PC-9 (cell line): Measurements from ENCODE around the gene MITF. TPM values are rescaled to one million over a fixed set of nuclear protein-coding genes. Genes with fewer than 3 reads are reported as not detected.

Experiments used
- BruUV-seq: library from RNA; stranded (reverse); fragments of 400-500 nt; replicated peaks from 2 replicates; lab custom pipeline; 2021; lab: Mats Ljungman, UMichigan
- CTCF ChIA-PET: fragments of 300-600 bp; sonication (Branson Sonifier 250); formaldehyde crosslinking; loops from one replicate; lab custom pipeline; 2022; ENCODE audit warnings: antibody characterized with exemption; lab: Charles Lee
- POLR2A ChIA-PET: fragments of 300-600 bp; sonication (Branson Sonifier 250); formaldehyde crosslinking; loops from one replicate; lab custom pipeline; 2022; ENCODE audit warnings: antibody characterized with exemption; ENCODE audit not compliant: unreplicated experiment; lab: Charles Lee
- DNase-seq, 2 experiments: peaks; one replicate each; pipeline versions ENCODE4 v3.0.0 to v3.0.0-alpha.2; 2015 to 2022; ENCODE audit warnings: mixed read lengths in 1 of 2
- H2AFZ ChIP-seq: fragments of 200-600 bp; sonication (generic); 2 replicates; pipeline ENCODE4 v1.8.1; 2017; ENCODE audit warnings: antibody characterized with exemption
- H3F3A ChIP-seq: fragments of 200-600 bp; sonication (generic); 2 replicates; pipeline ENCODE4 v1.8.1; 2017; ENCODE audit warnings: antibody characterized with exemption, mild to moderate bottlenecking, low read depth; ENCODE audit not compliant: insufficient read depth
- H3K27ac ChIP-seq: fragments of 200-600 bp; sonication (generic); 2 replicates; pipeline ENCODE4 v1.6.1; 2016; ENCODE audit warnings: mixed run types
- H3K27me3 ChIP-seq: fragments of 200-600 bp; sonication (generic); 2 replicates; pipeline ENCODE4 v1.6.1; 2016; ENCODE audit warnings: low read depth, mixed run types; ENCODE audit not compliant: insufficient read depth
- H3K36me3 ChIP-seq: fragments of 200-600 bp; sonication (generic); 2 replicates; pipeline ENCODE4 v1.6.1; 2016; ENCODE audit warnings: low read depth, mixed run types
- H3K4me1 ChIP-seq: fragments of 200-600 bp; sonication (generic); replicated peaks from 2 replicates; pipeline ENCODE4 v1.6.1; 2016; ENCODE audit warnings: mixed run types; ENCODE audit not compliant: insufficient read depth
- H3K4me2 ChIP-seq: fragments of 200-600 bp; sonication (generic); 2 replicates; pipeline ENCODE4 v1.6.1; 2017; ENCODE audit warnings: mixed run types
- H3K4me3 ChIP-seq: fragments of 200-600 bp; sonication (generic); 2 replicates; pipeline ENCODE4 v1.6.1; 2016; ENCODE audit warnings: mixed run types
- H3K79me2 ChIP-seq: fragments of 200-600 bp; sonication (generic); 2 replicates; pipeline ENCODE4 v1.6.1; 2017; ENCODE audit warnings: low read depth, mixed run types
- H3K9me2 ChIP-seq: fragments of 200-600 bp; sonication (generic); 2 replicates; pipeline ENCODE4 v1.8.1; 2017; ENCODE audit warnings: mild to moderate bottlenecking; ENCODE audit not compliant: insufficient read depth
- H3K9me3 ChIP-seq: fragments of 200-600 bp; sonication (generic); 2 replicates; pipeline ENCODE4 v1.8.1; 2016; ENCODE audit warnings: low read depth; ENCODE audit not compliant: insufficient read depth
- H4K20me1 ChIP-seq: fragments of 200-600 bp; sonication (generic); 2 replicates; pipeline ENCODE4 v1.8.1; 2017; ENCODE audit not compliant: insufficient read depth
- EZH2 ChIP-seq: fragments of 200-600 bp; sonication (generic); IDR thresholded peaks from 2 replicates; pipeline ENCODE4 v1.8.0; 2017; ENCODE audit warnings: antibody characterized with exemption, low read depth
- intact Hi-C: fragments of 100-400 bp; cut with micrococcal nuclease; formaldehyde crosslinking; loops from one replicate; pipeline ENCODE4 v1.10.0; 2022; ENCODE audit not compliant: unreplicated experiment
- total RNA-seq: library from RNA; stranded (reverse); gene quantifications from 2 replicates; pipeline ENCODE4 v1.2.3, GENCODE V29; 2021
- TF ChIP-seq, protein P1 (sequence below): fragments of 200-600 bp; sonication (generic); conservative IDR thresholded peaks from 2 replicates; pipeline ENCODE4 v1.6.1; 2017; ENCODE audit warnings: mixed run types, antibody characterized with exemption, mild to moderate bottlenecking, moderate library complexity

The MITF gene
- total RNA-seq, 1 experiment from 2014 or later: 15.5 TPM

DNA sequence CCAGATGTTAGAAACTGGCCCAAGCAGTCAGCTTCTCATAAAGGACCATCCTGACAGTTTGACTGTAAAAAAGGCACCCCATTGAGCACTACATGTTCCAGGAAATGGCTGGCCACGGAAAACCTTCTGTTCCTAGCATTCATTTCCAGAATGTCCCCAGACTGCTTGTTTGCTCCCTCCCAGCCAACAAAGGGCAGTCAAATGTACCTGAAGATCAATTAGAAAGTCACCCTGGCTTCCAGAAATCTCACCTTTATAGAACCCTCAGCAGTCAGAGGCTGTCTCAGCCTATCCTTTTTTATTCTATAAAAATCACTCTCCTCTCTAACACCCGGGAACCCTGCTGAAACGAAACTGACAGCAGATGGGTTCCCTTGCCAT, 259.5 kb downstream of the MITF start:
- CTCF ChIA-PET: no interaction called here

DNA sequence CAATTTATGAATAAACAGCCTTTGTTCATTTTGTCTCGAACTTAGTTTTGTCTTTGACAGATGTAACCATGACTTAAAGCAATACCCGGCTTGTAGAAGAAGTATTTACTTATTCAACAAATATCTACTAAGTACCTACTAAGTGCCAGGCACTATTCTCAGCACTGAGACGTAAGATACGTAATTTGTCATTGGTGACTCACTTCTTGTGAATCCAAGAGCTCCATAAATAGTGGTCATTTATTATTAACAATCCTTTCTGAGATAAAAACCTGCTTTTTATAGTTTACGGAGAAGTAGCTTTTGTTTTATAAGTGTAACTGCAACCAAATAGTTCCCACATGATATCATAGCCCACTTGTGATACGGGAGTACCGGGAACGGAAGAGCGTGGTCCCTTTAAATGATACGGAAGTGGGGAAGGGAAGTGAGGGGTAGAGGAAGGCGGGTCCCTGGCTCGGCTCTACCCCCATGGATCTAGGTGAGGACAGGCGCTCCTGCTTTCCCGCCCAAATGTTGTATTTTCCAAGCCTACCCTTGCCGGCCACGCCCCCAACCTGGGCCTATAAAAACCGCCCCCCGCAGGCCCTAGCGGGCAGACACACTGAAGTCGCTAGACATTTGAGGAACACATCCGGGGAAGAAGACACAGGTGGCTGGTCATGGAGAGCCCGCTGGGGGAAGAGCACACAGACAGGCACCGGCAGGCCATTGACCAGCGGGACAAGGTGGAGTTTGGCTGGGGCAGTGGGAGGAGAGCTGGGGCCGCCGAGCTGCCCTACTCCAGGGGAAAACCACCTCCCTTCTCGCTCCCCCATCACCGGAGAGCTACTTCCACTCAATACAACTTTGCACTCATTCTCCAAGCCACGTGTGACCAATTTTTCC, 260.1 kb downstream of the MITF start, which contains the start of gene SAMMSON:
SAMMSON (plus strand) TSS at position 594 of the 888 bp plus-strand sequence.
- H2AFZ ChIP-seq: no peak within 1 kb of the TSS
- H3K9me3 ChIP-seq: no peaks in the 10 kb centered on the region
- no peaks in the 10 kb centered on the region for H3K36me3 ChIP-seq
- H3K4me2 ChIP-seq: peak within 1 kb of the TSS; percentile 44
- no TSS peak for BruUV-seq
- no peaks in the 10 kb centered on the region for H3F3A ChIP-seq
- POLR2A ChIA-PET: no interaction called here
- H4K20me1 ChIP-seq: no peaks in the 10 kb centered on the region
- no peak for DNase-seq
- H3K79me2 ChIP-seq: no peaks in the 10 kb centered on the region
- no peaks in the 10 kb centered on the region for H3K4me1 ChIP-seq
- peaks cover 29% of the 10 kb centered on the region for H3K27me3 ChIP-seq
- CTCF ChIA-PET: no interaction called here
- no peaks in the 10 kb centered on the region for H3K9me2 ChIP-seq
- no peak within 1 kb of the TSS for H3K4me3 ChIP-seq
- no peak within 1 kb of the TSS for H3K27ac ChIP-seq
- intact Hi-C loops: no loop called here
- TF ChIP-seq, protein P1, sequence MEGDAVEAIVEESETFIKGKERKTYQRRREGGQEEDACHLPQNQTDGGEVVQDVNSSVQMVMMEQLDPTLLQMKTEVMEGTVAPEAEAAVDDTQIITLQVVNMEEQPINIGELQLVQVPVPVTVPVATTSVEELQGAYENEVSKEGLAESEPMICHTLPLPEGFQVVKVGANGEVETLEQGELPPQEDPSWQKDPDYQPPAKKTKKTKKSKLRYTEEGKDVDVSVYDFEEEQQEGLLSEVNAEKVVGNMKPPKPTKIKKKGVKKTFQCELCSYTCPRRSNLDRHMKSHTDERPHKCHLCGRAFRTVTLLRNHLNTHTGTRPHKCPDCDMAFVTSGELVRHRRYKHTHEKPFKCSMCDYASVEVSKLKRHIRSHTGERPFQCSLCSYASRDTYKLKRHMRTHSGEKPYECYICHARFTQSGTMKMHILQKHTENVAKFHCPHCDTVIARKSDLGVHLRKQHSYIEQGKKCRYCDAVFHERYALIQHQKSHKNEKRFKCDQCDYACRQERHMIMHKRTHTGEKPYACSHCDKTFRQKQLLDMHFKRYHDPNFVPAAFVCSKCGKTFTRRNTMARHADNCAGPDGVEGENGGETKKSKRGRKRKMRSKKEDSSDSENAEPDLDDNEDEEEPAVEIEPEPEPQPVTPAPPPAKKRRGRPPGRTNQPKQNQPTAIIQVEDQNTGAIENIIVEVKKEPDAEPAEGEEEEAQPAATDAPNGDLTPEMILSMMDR: no peak
- TF ChIP-seq EZH2: no peak

More for the DNA sequence above, 259.5 kb downstream of the MITF start:
- Histone ChIP-seq H3K9me3 (no peaks in the 10 kb centered on the region), H3K27me3 (peaks cover 29% of the 10 kb centered on the region), H3K4me3 (no peak overlapping the region), H4K20me1 (no peaks in the 10 kb centered on the region), H3K4me2 (peak overlapping the region; percentile 44), H3K79me2 (no peaks in the 10 kb centered on the region), H3K36me3 (no peaks in the 10 kb centered on the region), H3K9me2 (no peaks in the 10 kb centered on the region), H3K27ac (no peak overlapping the region), H3K4me1 (no peaks in the 10 kb centered on the region), H2AFZ (no peak overlapping the region), H3F3A (no peaks in the 10 kb centered on the region)
- no TSS peak for BruUV-seq
- POLR2A ChIA-PET: no interaction called here
- no peak for TF ChIP-seq EZH2
- intact Hi-C loops: no loop called here
- DNase-seq: no peak

DNA sequence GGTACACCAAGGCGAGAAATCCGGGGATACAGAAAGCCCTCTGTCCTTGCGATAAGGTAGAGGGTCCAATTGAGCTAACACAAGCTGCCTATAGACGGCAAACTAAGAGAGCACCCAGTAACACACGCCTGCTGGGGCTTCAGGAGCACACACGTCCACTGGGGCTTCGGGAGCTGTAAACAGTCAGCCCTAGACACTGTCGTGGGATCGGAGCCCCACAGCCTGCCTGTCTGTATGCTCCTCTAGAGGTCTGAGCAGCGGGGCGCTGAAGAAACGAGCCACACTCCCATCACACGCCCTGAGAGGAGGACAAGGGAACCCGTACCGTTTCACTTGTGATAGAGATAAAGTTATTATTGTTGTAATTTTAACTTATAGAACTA, 260.8 kb downstream of the MITF start:
- Histone ChIP-seq H3K4me2 (no peak overlapping the region), H2AFZ (no peak overlapping the region), H3K36me3 (no peaks in the 10 kb centered on the region), H3K27ac (no peak overlapping the region), H3K4me3 (no peak overlapping the region), H3K27me3 (peaks cover 29% of the 10 kb centered on the region), H3K79me2 (no peaks in the 10 kb centered on the region), H3F3A (no peaks in the 10 kb centered on the region), H4K20me1 (no peaks in the 10 kb centered on the region), H3K9me2 (no peaks in the 10 kb centered on the region), H3K9me3 (no peaks in the 10 kb centered on the region), H3K4me1 (no peaks in the 10 kb centered on the region)
- CTCF ChIA-PET: no interaction called here
- intact Hi-C loops: no loop called here
- BruUV-seq: no TSS peak
- DNase-seq: no peak
- TF ChIP-seq, protein P1: no peak
- TF ChIP-seq EZH2: no peak
- POLR2A ChIA-PET: no interaction called here
